Activated naive CD8-positive, alpha-beta T cell treated with anti-CD3 and anti-CD28 coated beads, Interleukin-2, amount 10 ng/mL, durations not matched to agents 7 days and 5 days (primary cell): Measurements from ENCODE around the gene TMEM225B. TPM values are rescaled to one million over a fixed set of nuclear protein-coding genes. Genes with fewer than 3 reads are reported as not detected.
"Not testable (repeated sequence)": the region's sequence is repeated elsewhere in the genome, so short reads cannot be mapped to it uniquely, and the experiment has no call there.

Experiments
- ATAC-seq: fragments of 150-1000 bp; cut with Tn5 transposase; one replicate; pipeline ENCODE4 v1.10.0; 2021; ENCODE audit warnings: low read depth, moderate library complexity
- POLR2A ChIA-PET: fragments of 350-600 bp; sonication (Branson Sonifier 250); formaldehyde crosslinking; loops from one replicate; lab custom pipeline; 2021; ENCODE audit warnings: antibody characterized with exemption; lab: Charles Lee
- DNase-seq: peaks from one replicate; pipeline ENCODE4 v3.0.0; 2021
- H3K27ac Mint-ChIP-seq: one replicate; pipeline ENCODE4 v1.8.0; 2022; ENCODE audit warnings: mild to moderate bottlenecking, mixed read lengths
- H3K27me3 Mint-ChIP-seq: one replicate; pipeline ENCODE4 v1.8.0; 2022; ENCODE audit warnings: mild to moderate bottlenecking, moderate library complexity, mixed read lengths
- H3K36me3 Mint-ChIP-seq: one replicate; pipeline ENCODE4 v1.8.0; 2021; ENCODE audit warnings: mild to moderate bottlenecking, mixed read lengths
- H3K4me1 Mint-ChIP-seq: one replicate; pipeline ENCODE4 v1.8.0; 2021; ENCODE audit warnings: mixed read lengths
- H3K4me3 Mint-ChIP-seq: one replicate; pipeline ENCODE4 v1.8.0; 2022; ENCODE audit warnings: mild to moderate bottlenecking, moderate library complexity, mixed read lengths
- H3K9me3 Mint-ChIP-seq: one replicate; pipeline ENCODE4 v1.8.0; 2021; ENCODE audit warnings: mixed read lengths
- total RNA-seq, 2 experiments: library from RNA; stranded (reverse); gene quantifications; one replicate each; pipeline ENCODE4 v1.2.3, GENCODE V29; 2021

TMEM225B gene
- total RNA-seq, 2 experiments from 2014 or later = 1.2 to 2.3 TPM

DNA sequence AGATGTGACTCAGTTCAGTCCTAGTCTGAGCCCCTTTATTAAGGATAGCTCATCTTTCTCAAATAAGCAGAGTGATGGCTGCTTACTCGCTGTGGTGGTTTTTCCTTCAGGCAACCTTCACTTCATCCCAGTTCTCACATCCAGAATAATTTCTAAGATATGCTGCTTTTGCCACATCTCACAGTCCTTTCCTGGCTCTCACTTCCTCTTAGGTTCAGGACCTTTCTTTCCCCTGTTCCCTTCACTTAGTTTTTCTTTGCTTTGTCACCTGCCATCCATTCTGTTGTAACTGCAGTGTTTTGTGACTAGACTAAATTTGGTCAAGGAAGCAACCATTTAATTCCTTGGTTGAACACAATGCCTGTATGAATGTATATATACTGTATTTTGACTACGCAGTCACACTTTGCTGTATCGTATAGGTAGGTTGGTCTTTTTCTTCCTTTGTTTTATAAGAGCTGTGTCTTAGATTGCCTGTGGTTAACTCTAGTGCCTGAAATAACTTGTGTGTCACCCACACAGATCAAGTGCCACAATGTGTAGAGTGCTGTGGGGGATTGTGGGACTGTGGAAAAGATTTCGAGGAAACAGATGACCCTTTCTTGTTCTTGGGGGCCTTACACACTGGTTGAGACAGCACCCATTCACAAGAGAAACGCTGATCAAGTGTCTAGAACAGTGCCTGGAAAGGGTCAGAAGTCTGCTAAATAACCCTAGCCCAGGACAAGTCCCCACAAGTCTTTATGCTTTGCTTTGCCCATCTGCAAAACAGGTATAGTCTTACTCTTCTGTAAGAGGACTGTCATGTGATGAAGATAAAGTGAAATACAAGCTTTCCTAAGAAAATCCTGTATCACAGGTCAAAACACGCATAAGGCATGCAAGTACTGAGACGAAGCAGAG, 37.0 kb upstream of the TMEM225B start:
- DNase-seq (no peak), ATAC-seq (no peak)
- Mint-ChIP-seq H3K4me3 (peak overlapping the region; percentile 69), H3K27me3 (no peaks in the 10 kb centered on the region), H3K9me3 (no peaks in the 10 kb centered on the region), H3K4me1 (peaks cover 44% of the 10 kb centered on the region), H3K36me3 (peaks cover 47% of the 10 kb centered on the region), H3K27ac (peak overlapping the region; percentile 81)
- POLR2A ChIA-PET = interaction anchor here (0.5 kb wide), 1 partner anchor 87 kb away, joined by 4 read pairs; no protein-coding TSS in a partner anchor

DNA sequence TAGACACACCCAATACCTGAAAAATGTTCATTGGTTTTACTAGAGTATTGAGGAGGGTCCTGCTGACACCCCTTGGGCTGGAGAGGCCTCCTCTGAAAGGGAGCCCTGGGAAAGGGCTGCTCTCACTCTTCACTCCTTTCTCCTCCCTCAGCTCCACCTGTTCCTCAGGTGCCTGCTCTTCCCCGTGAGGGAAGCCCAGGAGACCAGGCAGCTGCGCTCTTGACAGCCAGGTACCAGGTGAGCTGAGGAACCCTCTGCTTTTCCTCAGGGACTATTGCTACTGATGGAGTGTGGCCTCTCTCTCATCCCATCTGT, 36.4 kb upstream of the TMEM225B start:
- Mint-ChIP-seq H3K9me3 (no peaks in the 10 kb centered on the region), H3K36me3 (peaks cover 45% of the 10 kb centered on the region), H3K27ac (peak overlapping the region; percentile 56), H3K4me1 (peaks cover 41% of the 10 kb centered on the region), H3K27me3 (no peaks in the 10 kb centered on the region), H3K4me3 (no peak overlapping the region)
- POLR2A ChIA-PET = interaction anchor here (0.5 kb wide), 1 partner anchor 87 kb away, joined by 4 read pairs; no protein-coding TSS in a partner anchor
- DNase-seq (no peak), ATAC-seq (no peak)

DNA sequence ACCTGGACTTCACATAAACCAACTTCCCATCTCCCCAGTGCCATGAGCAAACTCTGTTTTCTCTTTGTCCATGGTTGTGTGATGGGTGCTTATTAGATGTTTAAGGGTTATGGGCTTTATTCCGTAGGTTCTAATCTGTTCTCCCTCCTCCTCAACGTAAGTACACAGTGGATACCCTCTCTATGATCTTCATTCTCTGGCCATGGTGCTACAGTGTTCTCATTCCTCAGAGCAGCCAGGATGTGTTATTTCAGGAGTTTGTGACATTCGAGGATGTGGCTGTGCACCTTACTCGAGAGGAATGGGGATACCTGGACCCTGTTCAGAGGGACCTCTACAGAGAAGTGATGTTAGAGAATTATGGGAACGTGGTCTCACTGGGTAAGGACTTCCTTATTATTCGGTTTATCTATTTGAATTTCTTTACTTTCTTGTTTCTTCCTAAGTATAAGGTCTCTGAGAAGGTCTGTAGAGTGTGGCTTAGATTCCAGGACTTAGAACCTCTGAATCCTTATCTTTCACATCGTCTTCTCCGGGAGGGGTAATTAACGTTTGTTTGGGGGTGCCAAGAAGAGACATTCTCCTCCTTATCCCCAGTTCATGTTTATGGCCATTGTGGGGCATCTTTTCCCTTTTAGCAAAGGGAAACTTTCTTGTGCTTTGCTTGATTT, 35.8 kb upstream of the TMEM225B start:
- peaks cover 44% of the 10 kb centered on the region for H3K36me3 Mint-ChIP-seq
- POLR2A ChIA-PET = no interaction called here
- ATAC-seq = no peak
- no peak for DNase-seq
- H3K4me1 Mint-ChIP-seq = peaks cover 38% of the 10 kb centered on the region
- H3K4me3 Mint-ChIP-seq = peak overlapping the region; percentile 7
- no peaks in the 10 kb centered on the region for H3K27me3 Mint-ChIP-seq
- H3K9me3 Mint-ChIP-seq = no peaks in the 10 kb centered on the region
- H3K27ac Mint-ChIP-seq = peak overlapping the region; percentile 56

DNA sequence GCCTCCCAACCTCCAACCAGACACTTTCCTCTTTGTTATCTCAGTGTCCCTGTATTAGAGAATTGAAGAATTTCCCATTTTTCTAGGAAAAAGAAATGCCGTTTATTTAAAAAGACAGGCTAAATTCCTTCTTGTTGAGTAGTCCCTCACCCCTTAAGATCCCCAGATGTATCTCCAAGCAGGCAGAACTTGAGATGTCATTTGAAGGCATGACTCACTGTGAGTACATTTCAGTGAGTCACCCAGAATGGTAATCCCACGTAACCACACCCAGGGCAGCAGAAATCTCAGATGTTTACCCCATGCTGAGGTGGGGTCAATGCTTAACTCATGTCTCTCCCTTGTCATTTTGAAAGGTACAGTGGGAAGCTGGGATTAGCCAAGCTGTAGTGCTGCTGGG, 35.2 kb upstream of the TMEM225B start:
- Mint-ChIP-seq H3K36me3 (peaks cover 41% of the 10 kb centered on the region), H3K27me3 (no peaks in the 10 kb centered on the region), H3K4me1 (peaks cover 35% of the 10 kb centered on the region), H3K9me3 (no peaks in the 10 kb centered on the region), H3K4me3 (no peak overlapping the region), H3K27ac (peak overlapping the region; percentile 56)
- DNase-seq (no peak), ATAC-seq (no peak)
- POLR2A ChIA-PET = no interaction called here

DNA sequence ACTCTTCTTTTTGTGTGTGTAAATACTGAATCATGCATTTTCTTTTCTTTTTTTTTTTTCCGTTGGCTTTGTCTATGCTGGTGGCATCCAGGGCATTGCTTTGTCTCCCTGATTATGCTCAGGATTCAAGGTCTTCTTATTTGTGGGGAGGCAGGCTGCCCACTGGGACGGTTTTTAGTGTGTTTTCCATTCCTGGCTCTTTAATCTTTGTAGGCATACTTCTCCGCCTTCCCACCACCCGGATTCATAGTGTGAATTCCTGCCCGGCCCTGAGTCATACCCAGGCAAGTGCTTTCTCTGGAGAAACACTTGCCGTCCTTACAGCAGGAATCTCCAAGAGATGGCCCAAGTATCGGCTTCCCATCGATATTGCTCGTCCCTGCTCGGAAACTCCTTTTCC, 34.4 kb upstream of the TMEM225B start:
- no peak overlapping the region for H3K27ac Mint-ChIP-seq
- H3K27me3 Mint-ChIP-seq = no peaks in the 10 kb centered on the region
- H3K4me1 Mint-ChIP-seq = peaks cover 33% of the 10 kb centered on the region
- H3K4me3 Mint-ChIP-seq = no peak overlapping the region
- POLR2A ChIA-PET = interaction anchor here (1.0 kb wide), 1 partner anchor 12 kb away, joined by 3 read pairs; the partner anchor contains the start of gene FAM200A
- ATAC-seq (no peak), DNase-seq (no peak)
- H3K9me3 Mint-ChIP-seq = no peaks in the 10 kb centered on the region
- peaks cover 40% of the 10 kb centered on the region for H3K36me3 Mint-ChIP-seq

DNA sequence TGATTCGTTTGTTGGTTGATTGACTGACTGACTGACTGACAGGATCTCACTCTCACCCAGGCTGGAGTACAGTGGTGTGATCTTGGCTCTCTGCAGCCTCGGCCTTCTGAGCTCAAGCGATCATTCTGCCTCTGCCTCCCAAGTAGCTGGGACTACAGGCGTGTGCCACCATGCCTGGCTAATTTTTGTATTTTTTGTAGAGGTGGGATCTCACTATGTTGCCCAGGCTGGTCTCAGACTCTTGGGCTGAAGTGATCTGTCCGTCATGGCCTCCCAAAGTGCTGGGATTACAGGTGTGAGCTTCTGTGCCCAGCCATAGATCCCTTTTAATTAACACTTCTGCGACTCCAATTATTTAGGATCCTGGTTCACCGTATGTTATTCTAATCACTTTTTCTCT, 29.3 kb upstream of the TMEM225B start:
- ATAC-seq, H3K27ac Mint-ChIP-seq, H3K4me3 Mint-ChIP-seq, H3K27me3 Mint-ChIP-seq, H3K4me1 Mint-ChIP-seq, H3K9me3 Mint-ChIP-seq, DNase-seq: not testable (repeated sequence)
- POLR2A ChIA-PET = interaction anchor here (1.3 kb wide), 1 partner anchor 11 kb away, joined by 5 read pairs; the partner anchor contains the start of gene ZNF655
- H3K36me3 Mint-ChIP-seq = peaks cover 50% of the 10 kb centered on the region

DNA sequence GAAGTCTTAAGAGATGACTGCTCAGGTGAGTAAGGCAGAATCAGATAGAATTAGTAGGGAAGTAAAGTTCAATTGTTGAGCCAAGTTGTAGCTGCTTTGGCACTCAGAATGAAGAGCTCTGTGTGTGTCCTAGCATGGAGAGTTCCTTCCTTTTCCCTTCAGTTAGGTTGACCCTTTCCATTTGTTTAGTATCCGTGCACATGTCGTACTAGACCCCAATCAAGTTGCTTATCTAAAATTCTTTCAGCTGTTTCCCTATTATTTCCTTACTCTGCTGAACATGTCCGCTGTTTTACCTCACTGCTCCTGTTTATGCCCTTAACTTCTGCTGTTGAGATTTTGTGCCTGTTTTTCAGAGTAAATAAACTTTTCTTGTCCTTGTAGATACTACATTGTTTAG, 26.3 kb upstream of the TMEM225B start:
- POLR2A ChIA-PET = interaction anchor here (1.6 kb wide), 1 partner anchor 13 kb away, joined by 7 read pairs; the partner anchor contains the start of gene ZNF655
- peaks cover 40% of the 10 kb centered on the region for H3K36me3 Mint-ChIP-seq
- no peaks in the 10 kb centered on the region for H3K27me3 Mint-ChIP-seq
- DNase-seq (no peak), ATAC-seq (no peak)
- no peak overlapping the region for H3K4me3 Mint-ChIP-seq
- no peaks in the 10 kb centered on the region for H3K4me1 Mint-ChIP-seq
- no peak overlapping the region for H3K27ac Mint-ChIP-seq
- H3K9me3 Mint-ChIP-seq = no peaks in the 10 kb centered on the region

DNA sequence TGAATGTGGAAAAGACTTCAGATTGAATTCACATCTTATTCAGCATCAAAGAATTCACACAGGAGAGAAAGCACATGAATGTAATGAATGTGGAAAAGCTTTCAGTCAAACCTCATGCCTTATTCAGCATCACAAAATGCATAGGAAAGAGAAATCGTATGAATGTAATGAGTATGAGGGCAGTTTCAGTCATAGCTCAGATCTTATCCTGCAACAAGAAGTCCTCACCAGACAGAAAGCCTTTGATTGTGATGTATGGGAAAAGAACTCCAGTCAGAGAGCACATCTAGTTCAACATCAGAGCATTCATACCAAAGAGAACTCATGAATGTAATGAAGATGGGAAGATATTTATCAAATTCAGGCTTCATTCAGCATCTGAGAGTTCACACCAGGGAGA, 24.8 kb upstream of the TMEM225B start:
- H3K4me3 Mint-ChIP-seq = no peak overlapping the region
- H3K4me1 Mint-ChIP-seq = no peaks in the 10 kb centered on the region
- H3K27ac Mint-ChIP-seq = no peak overlapping the region
- DNase-seq (no peak), ATAC-seq (no peak)
- H3K27me3 Mint-ChIP-seq = no peaks in the 10 kb centered on the region
- H3K9me3 Mint-ChIP-seq = no peaks in the 10 kb centered on the region
- peaks cover 39% of the 10 kb centered on the region for H3K36me3 Mint-ChIP-seq
- POLR2A ChIA-PET = no interaction called here

DNA sequence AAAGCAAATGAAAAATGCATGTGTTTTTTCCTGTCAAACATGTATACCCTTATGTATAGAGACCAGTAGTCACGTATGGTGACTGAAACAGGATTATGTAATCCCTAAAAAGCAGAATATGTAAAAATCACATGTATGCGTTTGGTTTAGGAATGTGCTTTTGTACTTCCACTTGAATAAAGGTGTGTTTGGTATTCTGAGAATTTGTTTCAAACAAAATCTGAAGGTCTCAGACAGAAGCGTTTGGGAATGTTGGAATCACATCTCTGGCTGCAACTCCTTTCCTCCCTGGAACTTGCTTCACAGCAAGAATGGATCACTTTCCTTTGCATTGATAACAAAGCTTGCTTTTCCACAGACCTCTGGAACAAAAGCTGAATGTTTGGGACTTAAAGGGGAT, 21.8 kb upstream of the TMEM225B start:
- Mint-ChIP-seq H3K27me3 (no peaks in the 10 kb centered on the region), H3K27ac (no peak overlapping the region), H3K9me3 (no peaks in the 10 kb centered on the region), H3K36me3 (peaks cover 27% of the 10 kb centered on the region), H3K4me1 (peaks cover 13% of the 10 kb centered on the region), H3K4me3 (no peak overlapping the region)
- no peak for DNase-seq
- POLR2A ChIA-PET = no interaction called here
- ATAC-seq = no peak

DNA sequence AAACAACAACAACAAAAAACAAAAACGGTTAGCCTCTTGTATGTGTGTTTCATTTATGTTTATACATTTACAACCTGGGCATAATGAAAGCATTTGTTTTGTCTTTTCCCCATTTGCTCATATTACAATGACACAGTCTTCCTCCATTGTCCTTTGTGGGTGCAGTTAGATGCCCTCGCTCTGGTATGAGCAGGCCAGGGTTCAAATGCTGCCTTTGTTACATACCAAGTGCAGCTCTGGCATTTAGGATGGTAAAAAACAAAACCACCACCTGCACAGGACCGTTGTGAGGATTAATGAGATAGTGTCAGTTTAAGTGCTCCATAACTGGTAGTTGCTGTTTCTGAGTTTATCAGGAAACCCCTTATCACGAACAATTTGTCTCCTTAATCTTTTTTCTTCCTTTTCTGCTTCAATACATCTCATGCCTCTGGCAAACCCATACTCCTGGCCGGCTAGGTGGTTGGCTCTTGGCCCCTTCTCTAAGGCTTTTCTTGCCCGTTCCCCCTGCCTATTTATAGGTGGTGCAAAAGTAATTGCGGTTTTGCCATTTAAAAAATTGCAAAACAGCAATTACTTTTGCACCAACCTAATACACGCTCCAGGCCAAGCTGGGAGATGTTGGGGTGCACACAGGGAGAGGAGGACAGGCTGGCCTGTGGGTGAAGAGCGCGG, 18.6 kb upstream of the TMEM225B start:
- peak overlapping the region; percentile 81 for H3K4me3 Mint-ChIP-seq
- no peaks in the 10 kb centered on the region for H3K27me3 Mint-ChIP-seq
- no peaks in the 10 kb centered on the region for H3K9me3 Mint-ChIP-seq
- H3K36me3 Mint-ChIP-seq = no peaks in the 10 kb centered on the region
- POLR2A ChIA-PET = interaction anchor here (0.7 to 1.8 kb wide), 5 partner anchors 19 to 229 kb away, joined by 3 to 7 read pairs (median 3); partner anchors contain the start of genes ZNF655 and ZSCAN25
- DNase-seq (no peak), ATAC-seq (no peak)
- H3K27ac Mint-ChIP-seq = peak overlapping the region; percentile 38
- H3K4me1 Mint-ChIP-seq = peaks cover 14% of the 10 kb centered on the region

DNA sequence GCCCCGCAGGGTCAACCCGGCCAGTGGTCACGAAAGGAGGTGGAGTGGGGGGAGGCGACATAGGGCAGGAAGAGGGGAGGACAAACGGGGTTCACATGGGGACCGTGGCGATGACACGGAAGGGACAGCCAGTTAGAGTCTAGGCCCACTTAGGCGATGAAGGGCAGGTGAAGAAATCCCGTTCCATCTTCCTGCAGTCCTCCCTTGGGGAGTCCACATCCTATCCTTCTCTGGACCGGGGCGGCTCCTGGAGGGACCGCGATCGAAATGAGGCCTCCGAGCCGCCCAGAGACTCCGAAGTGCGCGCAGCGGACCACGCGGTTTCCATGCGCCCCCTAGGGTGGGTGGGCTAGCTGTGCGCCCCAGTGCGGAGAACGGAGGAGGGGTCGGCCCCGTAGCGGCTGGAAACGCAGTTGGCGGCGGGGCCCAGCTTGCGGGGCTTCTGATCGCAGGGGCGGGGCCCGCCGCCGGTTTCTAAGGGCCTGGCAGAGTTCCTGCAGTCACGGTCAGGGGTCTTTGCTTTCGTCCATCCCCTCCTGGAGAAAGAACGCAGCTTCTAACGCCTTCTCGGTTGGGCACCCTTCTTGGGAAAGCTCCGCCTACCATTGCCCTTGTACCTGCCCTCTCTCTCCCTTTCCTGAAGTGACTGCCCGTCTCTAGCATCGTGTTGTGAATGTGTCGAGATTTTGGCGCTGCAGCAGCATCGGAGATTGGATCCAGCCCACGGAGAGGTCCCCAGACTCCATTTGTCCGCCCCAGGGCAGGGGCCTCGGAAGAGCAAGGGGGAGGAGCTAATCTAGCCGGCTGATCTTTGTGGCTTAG, 17.9 kb upstream of the TMEM225B start:
- H3K27ac Mint-ChIP-seq = peak overlapping the region; percentile 83
- DNase-seq (peak; percentile 66), ATAC-seq (peak; percentile 62)
- H3K4me1 Mint-ChIP-seq = peaks cover 14% of the 10 kb centered on the region
- POLR2A ChIA-PET = interaction anchor here (0.6 to 1.8 kb wide), 5 partner anchors 20 to 230 kb away, joined by 3 to 7 read pairs (median 3); partner anchors contain the start of genes ZNF655 and ZSCAN25
- H3K9me3 Mint-ChIP-seq = no peaks in the 10 kb centered on the region
- no peaks in the 10 kb centered on the region for H3K36me3 Mint-ChIP-seq
- no peaks in the 10 kb centered on the region for H3K27me3 Mint-ChIP-seq
- peak overlapping the region; percentile 81 for H3K4me3 Mint-ChIP-seq

DNA sequence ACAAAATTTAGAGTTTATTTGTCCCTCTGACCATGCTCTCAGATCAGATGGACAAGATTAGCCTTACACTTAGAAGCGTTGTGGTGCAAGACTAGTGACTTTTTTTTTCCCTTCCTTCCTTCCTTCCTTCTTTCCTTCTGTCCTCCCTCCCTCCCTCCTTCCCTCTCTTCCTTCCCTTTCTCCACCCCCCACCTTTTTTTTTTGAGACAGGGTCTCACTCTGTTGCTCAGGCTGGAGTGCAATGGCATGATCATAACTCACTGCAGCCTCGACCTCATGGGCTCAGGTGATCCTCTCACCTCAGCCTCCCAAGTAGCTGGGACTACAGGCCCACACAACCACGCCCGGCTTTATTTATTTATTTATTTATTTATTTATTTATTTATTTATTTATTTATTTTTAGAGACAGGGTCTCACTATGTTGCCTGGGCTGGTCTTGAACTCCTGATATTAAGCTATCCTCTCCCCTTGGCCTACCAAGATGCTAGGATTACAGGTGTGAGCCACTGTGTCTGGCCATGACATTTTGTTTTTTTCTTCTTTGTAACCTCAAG, 17.2 kb upstream of the TMEM225B start:
- Mint-ChIP-seq H3K27ac (peak overlapping the region; percentile 83), H3K4me1 (peaks cover 14% of the 10 kb centered on the region), H3K4me3 (peak overlapping the region; percentile 81)
- H3K36me3 Mint-ChIP-seq, H3K27me3 Mint-ChIP-seq, H3K9me3 Mint-ChIP-seq, ATAC-seq, DNase-seq: not testable (repeated sequence)
- POLR2A ChIA-PET = interaction anchor here (0.6 to 1.8 kb wide), 4 partner anchors 21 to 205 kb away, joined by 3 to 7 read pairs (median 4); partner anchors contain the start of genes ZNF655 and ZSCAN25
